ENCODE results near the gene TSEN2.
"Not testable (repeated sequence)": the region's sequence is repeated elsewhere in the genome, so short reads cannot be mapped to it uniquely, and the experiment has no call there.

The TSEN2 gene

DNA sequence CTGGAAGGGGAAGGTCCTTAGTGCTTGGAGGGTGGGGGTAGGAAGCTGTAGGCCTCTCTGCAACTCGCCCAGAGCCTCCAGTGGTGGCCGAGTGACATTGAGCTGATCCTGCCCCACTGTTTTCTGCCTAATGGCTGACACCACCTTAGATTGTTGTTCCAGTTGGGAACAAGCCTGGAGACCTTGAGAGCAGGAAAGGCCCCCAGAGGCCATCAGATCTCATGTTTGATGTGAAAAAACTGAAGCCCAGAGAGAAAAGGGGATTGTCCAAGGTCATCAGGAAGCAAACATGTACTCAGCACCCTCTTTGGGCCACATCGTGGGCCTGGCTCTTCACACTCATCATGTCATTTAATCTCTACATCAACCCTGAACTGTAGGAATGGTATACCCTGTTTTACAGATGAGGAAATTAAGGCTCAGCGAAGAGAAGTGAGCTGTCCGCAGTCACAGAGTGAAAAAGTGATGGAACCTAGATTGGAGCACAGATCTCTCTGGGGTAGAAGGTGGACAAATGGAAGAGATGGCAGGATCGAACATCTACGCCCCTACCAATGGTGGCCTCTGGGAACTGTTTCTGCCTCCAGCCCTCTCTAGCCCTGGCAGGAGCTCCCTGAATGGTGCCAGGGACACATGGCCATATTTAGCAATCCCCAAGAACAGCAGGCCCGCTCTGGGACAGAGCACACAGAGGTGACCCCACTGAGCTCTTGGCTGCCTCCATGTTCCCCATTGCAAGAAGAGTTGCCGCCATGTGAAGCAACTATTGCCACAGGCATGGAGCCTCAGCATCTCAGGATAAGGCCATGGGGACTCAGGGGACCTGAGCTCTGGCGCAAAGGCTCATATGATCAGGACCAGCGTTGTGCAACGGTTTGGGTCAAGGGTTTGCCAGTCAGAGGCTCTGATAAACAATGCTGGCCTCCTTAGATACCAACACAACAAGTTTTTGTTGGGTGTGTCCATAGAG, 31.6 kb upstream of the TSEN2 start:
- no peak for DNase-seq (ENCODE audit: low spot score)

- DNase-seq (ENCODE audit: low spot score), result peak; percentile 30
Measured at GRCh38 chr3:12454076-12454815, 30.0 kb upstream of the TSEN2 start.

- no peak for DNase-seq (ENCODE audit: low spot score)
Measured at GRCh38 chr3:12454816-12455121, 29.5 kb upstream of the TSEN2 start.

DNA sequence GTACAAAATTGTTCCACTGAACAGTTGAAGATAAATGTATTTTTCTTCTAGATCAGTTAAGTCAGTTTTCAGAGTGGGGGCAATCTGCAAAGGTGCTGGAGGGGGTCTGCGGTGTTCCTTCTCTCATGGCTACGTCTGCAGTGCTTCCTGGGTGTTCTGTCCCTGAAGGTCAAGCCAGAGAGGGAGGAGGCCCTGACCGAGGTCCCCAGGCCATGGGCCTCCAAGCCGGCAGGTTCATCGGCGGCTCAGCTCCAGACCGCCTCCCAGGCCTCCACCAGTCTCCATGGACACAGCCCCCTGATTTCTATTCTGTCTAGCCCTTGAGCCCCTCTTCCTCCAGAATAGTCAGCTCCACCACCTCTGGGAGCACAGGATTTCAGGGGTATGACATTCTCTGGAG, 28.5 kb upstream of the TSEN2 start:
- no peak for DNase-seq (ENCODE audit: low spot score)

- no peak for DNase-seq (ENCODE audit: low spot score)
Measured at GRCh38 chr3:12456441-12456840, 27.8 kb upstream of the TSEN2 start.

- not testable (repeated sequence) for DNase-seq (ENCODE audit: low spot score)
Measured at GRCh38 chr3:12457380-12457779, 26.9 kb upstream of the TSEN2 start.

DNA sequence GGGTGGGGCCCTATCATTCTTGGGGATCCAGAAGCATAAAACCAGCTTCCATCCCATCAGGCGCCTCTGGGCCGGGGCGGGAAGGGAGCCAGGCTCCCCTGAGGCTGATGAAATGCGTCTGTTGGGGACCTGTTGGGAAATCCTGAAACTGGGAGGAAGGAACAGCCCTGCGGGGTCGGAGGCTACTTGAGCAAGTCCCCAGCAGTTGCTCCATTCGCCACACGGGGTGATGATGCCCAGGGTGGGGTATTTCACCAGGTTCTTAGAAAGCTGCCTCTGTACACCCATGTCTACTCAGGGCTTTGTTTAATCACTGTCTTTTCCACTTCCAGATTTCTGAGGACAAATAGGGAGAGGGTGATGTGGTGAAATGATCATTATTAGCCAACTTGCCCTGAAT, 25.4 kb upstream of the TSEN2 start:
- DNase-seq (ENCODE audit: low spot score), result no peak

DNA sequence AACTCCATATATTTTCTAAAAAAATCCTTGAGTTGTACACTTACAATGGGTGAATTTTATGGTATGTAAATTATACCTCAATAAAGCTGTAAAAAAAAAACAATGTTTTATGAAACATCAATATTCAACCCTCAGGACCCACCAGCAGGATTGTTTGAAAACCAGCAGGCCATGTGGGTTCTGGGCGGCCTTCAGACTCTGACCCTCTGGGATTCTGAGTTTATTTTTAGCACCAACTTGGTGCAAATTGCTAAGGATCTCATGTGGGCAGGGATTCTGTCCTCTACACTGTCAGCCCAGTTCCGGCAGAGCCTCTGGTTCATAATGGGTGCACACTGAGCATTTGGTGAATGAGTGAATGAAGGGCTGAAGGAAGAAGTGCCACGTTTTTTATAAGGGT, 24.2 kb upstream of the TSEN2 start:
- DNase-seq (ENCODE audit: low spot score), result no peak

GRCh38 chr3:12461097-12461649, 23.1 kb upstream of the TSEN2 start:
- no peak for DNase-seq (ENCODE audit: low spot score)

- peak; percentile 74 for DNase-seq (ENCODE audit: low spot score)
Measured at GRCh38 chr3:12462159-12462947, 21.9 kb upstream of the TSEN2 start.

GRCh38 chr3:12463686-12464085, 20.6 kb upstream of the TSEN2 start:
- DNase-seq (ENCODE audit: low spot score), result no peak

DNA sequence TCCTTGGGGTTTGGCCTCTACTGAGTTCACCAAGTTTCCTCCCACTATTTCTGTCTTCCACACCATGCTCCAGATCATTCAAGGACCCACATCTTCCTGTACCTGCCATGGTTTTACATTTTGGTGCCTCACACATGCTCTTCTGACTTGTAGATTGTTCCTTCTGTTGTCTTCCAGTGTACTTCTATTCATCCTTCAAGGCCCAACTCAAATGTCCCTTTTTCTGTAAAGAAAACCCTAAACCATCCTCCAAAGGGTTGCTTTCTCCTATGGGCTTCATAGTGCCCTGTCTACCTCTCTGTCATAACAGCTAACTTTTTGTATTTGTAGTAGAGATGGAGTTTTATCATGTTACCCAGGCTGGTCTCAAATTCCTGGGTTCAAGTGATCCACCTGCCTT, 20.1 kb upstream of the TSEN2 start:
- no peak for DNase-seq (ENCODE audit: low spot score)

- DNase-seq (ENCODE audit: low spot score), result no peak
Measured at GRCh38 chr3:12465151-12465835, 19.0 kb upstream of the TSEN2 start.

GRCh38 chr3:12465836-12466225, 18.4 kb upstream of the TSEN2 start:
- no peak for DNase-seq (ENCODE audit: low spot score)

DNA sequence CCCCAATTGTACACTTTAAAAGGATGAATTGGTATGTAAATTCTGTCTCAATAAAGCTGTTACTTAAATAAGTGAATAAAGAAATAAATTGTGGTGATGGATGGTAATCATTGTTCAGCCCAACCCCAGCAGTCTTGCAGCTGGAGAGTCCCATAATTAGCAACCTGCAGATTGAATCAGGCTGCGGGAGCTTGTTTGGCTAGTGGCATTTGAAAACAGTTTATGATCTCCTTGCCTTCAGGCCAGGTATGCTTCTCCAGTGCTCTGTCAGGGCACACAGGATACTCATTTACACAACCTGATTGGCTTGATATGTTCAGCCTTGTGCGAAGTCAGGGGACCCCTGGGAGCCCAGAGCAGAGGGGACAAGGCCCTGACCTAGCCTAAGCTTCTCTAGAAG, 16.5 kb upstream of the TSEN2 start:
- DNase-seq (ENCODE audit: low spot score), result no peak

GRCh38 chr3:12468276-12468675, 16.0 kb upstream of the TSEN2 start:
- no peak for DNase-seq (ENCODE audit: low spot score)

- no peak for DNase-seq (ENCODE audit: low spot score)
Measured at GRCh38 chr3:12468757-12469156, 15.5 kb upstream of the TSEN2 start.

DNA sequence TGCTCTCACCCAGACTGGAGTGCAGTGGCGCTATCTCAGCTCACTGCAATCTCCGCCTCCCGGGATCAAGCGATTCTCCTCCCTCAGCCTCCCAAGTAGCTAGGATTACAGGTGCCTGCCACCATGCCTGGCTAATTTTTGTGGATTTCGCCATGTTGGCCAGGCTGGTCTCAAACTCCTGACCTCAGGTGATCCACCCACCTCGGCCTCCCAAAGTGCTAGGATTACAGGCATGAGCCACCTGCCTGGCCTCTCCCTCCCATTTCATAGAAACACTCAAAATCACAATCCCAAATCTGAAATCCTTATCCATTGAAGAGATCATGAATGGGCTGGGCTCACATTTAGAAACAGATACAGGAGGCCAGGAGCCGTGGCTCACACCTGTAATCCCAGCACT, 15.1 kb upstream of the TSEN2 start:
- not testable (repeated sequence) for DNase-seq (ENCODE audit: low spot score)

- DNase-seq (ENCODE audit: low spot score), result no peak
Measured at GRCh38 chr3:12470111-12470510, 14.2 kb upstream of the TSEN2 start.

- no peak for DNase-seq (ENCODE audit: low spot score)
Measured at GRCh38 chr3:12470680-12471079, 13.6 kb upstream of the TSEN2 start.

GRCh38 chr3:12471241-12471640, 13.0 kb upstream of the TSEN2 start:
- DNase-seq (ENCODE audit: low spot score), result no peak
